Endometrial microvascular endothelial cells (primary cell): ENCODE measurements around the gene WNK4. TPM values are rescaled to one million over a fixed set of nuclear protein-coding genes. Genes with fewer than 3 reads are reported as not detected.

Experiments
- in situ Hi-C: cut with HindIII; loops from 2 replicates; pipeline ENCODE4 v1.10.0; 2017; ENCODE audit warnings: low sequenced_read_pairs, low pct_unique_long_range_greater_than_20kb; ENCODE audit errors: inconsistent ontology term
- total RNA-seq: library from RNA; depleted of rRNA; stranded (reverse); fragments of >200 nt; gene quantifications from one replicate; pipeline ENCODE4 v1.2.3, GENCODE V29; 2015; ENCODE audit errors: inconsistent ontology term

WNK4 gene
- total RNA-seq, 1 donor from 2014 or later = 6.5 TPM

DNA sequence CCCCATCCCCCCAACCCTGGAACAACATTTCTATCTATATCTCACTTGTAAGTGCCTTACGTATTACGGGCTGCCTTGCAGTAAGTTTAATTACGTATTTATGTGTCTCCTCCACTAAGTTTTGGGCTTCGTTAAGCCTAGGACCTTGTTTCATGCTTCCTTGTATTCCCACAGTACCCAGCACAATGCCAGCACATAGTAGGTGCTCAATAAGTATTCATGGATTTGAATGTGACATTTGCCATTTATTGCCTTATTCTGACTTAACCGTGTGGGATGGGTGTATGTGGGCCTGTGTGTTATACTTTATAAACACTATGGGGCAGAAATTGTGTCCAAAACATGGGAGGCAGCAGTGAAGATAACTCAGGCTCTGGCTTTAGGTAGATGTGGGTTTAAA is 12.1 kb downstream of the WNK4 start:
- in situ Hi-C loops = no loop called here

DNA sequence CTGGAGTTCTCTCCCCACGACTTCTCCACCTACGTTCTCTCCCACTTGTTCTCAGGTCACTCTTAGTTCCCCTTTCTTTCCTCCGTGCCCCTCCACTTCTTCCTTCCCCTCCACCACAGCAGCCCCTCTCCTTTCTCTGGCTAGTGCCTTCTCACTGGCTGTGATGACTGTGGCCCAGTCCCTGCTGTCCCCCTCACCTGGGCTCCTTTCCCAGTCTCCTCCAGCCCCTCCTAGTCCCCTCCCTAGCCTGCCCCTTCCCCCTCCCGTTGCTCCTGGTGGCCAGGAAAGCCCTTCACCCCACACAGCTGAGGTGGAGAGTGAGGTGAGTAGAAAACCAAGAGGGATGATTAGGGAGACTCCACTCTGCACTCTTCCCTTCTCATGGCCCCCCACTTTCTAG is 14.7 kb downstream of the WNK4 start:
- in situ Hi-C loops = no loop called here

DNA sequence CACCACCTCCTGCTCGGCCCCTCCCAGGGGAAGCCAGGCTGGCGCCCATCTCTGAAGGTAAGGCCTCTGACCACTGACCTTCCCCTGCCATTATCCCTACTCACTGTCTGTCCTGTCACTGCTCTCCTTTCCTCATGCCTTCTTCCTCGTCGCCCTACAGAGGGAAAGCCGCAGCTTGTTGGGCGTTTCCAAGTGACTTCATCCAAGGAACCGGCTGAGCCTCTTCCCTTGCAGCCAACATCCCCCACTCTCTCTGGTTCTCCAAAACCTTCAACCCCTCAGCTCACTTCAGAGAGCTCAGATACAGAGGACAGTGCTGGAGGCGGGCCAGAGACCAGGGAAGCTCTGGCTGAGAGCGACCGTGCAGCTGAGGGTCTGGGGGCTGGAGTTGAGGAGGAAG is 15.1 kb downstream of the WNK4 start:
- in situ Hi-C loops = no loop called here

DNA sequence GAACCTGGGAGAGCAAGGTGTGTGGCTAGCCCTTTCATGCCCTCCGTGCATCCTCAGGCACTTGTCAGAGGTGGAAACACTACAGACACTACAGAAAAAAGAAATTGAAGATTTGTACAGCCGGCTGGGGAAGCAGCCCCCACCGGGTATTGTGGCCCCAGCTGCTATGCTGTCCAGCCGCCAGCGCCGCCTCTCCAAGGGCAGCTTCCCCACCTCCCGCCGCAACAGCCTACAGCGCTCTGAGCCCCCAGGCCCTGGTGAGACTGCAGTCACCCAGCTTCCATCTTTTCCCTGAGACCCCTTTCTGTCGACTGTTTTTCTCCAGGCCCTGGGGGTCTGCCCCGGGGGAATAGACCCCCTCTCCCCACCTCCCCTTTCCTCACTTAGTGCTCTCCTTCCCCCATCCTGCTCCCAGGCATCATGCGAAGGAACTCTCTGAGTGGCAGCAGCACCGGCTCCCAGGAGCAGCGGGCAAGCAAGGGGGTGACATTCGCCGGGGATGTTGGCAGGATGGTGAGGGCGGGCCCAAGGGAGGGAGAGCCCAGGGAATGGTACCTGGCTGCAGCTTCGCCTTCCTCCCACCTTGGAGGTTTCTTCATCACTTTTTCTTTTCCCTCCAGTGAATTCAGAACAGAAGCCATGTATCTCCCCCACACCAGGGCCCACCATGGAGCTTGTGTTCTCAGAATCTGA is 15.8 kb downstream of the WNK4 start:
- in situ Hi-C loops = no loop called here

DNA sequence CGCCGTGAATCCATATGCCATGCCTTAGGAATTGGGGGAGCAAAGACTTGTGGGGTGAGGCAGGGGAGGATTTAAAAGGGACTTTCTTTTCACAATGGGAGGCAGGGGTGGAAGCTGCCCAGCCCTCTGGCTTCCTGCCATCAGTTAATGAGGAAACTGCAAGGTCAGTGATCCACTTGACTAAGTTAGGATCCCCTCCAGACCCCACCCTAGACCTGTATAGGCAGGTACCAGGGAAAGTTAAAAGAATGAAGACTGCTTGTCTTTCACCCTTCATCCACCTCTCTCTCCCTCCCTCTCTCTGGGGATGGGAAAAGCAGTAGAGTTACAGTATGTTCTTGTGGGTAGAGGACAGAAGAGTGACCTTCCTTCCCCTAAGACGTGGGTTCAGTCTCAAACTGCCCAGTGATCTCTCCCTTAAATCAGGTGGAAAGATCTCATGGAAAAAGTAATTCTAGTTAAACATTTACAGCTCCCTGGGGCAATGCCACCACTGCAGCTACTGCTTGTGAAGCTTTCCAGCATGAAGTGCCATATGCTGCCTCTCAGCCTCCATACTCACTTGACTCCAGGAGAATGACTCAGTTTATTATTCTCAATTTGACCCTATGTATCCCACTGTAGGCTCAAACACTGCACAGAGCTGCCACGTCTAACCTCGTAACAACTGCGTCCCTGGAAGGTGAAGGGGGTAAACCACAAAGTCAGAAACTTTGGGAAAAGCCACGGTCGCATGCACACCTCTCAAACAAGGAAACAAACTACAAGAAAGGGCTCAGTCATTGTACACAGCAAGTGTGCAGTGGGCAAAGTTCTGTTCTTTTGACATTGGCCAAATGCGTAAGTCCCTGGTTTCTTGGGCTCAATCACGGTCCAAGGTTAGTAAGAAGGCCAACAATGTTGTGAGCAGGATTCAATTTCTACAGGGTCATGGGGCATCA is 16.9 kb downstream of the WNK4 start:
- in situ Hi-C loops = no loop called here

DNA sequence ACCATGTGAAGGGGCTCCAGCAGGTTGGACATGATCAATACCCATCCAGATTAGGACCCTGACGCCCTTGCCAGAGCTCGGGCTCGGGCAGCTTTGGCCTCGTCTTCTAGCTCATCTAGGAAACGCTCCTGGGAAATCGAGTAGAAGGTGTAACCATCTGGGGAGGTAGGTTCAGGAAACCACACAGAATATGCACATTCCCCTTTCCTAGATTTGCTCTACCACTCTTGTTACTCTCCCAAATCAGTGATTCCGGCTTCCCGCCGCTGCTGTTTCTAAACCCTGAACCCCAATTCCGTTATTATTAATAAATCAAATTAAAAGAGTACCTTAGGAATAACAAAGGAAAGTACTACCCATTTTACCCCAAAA is 17.6 kb downstream of the WNK4 start:
- in situ Hi-C loops = no loop called here

DNA sequence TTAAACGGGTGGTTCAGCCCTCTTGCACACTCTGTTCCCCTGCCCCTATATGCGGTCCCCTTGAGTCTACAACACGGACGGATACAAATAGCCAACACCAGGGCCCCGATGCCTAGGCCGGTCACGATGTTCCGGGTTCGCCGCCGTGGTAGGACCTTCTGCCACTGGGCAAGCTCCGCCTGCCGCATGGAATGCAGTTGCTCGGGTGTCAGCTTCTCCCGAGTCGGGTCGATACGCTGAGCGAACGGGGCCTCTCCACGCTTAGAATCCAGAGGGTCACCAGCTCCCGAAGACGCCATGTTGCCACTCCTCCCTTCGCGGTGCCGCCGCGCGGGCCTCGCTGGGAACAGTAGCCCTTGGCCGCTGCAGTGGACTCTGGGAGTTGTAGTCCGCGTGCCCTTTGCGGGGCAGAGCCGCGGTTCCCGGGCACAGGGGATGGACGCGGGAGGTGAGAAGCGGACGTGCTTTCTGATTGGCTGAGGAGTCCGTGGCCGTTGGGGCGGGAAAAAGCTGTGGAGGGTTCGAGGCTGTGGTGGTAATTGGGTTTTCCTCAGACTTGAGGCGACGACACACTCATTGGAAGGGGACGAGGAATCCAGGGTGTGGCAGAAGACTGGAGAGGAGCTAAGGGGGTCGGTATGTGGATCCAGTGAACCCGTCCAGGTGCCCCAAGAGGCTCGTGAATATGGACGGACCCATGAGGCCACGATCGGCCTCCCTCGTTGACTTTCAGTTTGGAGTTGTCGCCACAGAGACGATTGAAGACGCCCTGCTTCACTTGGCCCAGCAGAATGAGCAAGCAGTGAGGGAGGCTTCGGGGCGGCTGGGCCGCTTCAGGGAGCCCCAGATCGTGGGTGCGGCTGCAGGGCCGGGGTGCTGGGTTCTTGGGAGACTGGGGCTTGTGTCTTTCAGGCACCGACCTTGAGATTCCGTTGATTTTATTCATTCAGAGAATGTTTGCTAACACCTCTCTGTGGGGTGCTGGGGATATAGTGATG is 18.3 kb downstream of the WNK4 start, which contains the start of the genes CNTD1 and COA3:
Gene CNTD1, plus strand, starts transcription at position 479 of the 998 bp plus-strand sequence. Its CDS starts 207 bp downstream, at position 686.
Gene COA3, minus strand, starts transcription at position 322 of the 998 bp plus-strand sequence. Its CDS starts 23 bp downstream, at position 299.
- in situ Hi-C loops = no loop called here

DNA sequence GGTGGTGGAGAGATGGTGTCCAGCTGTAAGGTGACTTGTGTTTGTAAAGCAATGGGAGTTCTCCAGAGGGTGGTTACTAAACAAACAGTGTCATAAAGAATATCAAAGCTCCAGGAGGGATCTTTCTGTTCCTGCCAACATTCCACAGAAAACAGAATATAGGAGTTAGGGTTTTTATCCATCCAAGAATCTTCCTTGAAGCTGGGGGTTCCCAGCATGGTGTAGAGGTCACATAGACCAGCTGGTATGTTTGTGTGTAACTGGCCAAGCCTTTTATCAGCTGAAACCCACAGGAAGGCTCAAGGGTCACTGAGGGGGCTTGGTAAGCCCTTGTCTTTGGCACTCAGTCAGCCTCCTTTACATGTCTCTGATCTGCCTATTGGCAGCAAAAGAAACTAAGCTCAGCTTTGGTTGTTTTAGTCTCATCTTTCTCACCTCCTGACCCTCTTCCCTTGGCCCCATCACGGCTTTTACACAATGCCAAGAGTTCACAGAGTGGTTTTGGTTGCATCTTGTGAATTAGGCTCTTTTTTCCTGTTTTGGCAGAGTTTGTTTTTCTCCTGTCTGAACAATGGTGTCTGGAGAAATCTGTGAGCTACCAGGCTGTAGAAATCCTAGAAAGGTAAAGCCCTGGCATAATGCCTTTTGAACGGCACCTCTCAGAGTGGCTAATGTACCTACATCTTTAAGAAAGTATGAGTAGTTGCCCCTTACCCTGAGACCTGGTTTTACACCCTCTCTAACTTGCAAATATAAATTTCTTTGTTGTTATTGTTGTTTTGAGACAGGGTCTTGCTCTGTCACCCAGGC is 22.9 kb downstream of the WNK4 start:
- in situ Hi-C loops = no loop called here

DNA sequence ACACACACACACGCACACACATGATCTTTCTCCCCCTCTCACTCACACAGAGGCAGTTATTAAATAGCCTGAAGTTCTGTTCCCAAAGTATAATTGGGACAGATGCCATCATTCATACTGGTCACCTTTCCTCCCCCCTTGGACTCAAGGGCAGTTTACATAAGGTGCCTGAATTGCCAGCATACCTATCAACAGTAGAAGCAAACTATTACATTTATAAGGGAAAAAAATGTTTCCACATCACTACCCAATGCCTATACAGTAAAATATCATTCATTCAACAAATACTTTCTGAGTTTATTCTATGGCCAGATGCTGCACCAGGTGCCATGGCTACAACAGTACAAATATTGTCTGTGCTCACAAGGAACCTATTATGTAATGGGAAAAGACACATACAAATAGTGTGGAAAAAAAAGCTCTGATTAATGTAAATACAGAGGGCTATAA is 24.5 kb downstream of the WNK4 start:
- in situ Hi-C loops = no loop called here

DNA sequence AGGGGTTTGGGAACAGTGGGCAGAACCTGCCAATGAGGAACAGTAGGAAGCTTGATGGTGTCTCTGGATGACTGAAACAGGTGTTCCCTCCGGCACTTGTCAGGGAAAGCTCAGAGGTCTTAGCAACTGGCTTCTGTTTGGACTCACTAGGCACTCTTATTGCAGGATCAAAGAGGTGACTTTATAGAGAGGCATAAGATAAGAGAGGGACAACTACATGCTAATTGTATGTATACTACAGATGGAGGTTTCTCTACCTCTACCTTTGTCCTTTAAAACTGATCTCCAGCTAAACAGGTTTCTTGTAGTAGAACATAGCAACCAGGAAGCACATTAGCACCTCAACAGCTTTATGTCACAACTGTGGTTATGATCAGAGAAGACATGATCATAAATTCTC is 25.8 kb downstream of the WNK4 start:
- in situ Hi-C loops = no loop called here

DNA sequence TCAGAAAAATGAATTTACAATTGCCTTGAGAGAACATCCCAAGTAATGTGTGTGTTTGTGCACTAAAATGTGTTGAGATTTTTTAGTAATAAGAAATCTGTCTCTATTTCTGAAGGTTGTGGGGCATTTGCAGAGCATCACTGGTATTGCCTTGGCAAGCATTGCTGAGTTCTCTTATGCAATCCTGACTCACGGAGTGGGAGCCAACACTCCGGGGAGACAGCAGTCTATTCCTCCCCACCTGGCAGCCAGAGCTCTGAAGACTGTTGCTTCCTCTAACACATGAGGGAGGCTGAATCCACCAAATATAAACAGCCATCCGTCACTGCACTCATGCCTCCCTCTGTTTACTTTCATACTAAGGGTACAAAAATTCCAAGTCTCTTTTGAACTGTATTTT is 28.8 kb downstream of the WNK4 start:
- in situ Hi-C loops = no loop called here

DNA sequence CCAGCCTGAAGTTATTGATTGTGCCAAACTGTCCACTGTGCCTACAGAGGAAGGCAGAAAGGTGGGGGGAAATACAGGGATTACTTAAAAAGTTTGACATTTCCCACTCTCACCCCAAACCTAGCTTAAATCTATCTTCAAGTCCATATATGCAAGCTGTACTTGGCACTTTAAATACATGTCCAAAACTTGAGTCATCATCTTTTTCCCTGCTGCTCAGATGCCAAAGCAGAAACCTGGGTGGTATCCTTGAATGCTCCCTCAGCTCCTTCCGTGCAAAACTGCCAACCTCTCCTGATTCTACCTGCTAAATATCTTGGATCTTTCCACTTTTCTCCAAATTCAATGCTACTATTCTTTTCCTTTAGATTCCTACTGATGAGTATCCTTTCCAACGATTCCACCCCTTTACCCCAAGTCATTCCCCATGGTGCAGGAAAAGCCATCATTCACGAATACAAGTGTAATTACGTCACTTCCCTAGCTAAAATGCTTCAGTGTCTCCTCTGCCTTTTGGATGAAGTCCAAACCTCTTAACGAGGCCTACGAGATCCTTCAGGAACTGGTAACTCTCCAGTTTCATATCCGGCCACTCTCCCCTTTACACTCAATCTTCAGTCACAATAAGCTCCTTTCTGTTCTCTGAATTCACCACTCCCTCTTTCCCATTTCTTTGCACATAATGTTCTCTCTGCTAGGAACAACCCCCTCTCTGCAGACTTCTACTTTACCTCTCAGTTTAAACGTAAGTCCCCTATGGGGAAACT is 34.4 kb downstream of the WNK4 start:
- in situ Hi-C loops = no loop called here

DNA sequence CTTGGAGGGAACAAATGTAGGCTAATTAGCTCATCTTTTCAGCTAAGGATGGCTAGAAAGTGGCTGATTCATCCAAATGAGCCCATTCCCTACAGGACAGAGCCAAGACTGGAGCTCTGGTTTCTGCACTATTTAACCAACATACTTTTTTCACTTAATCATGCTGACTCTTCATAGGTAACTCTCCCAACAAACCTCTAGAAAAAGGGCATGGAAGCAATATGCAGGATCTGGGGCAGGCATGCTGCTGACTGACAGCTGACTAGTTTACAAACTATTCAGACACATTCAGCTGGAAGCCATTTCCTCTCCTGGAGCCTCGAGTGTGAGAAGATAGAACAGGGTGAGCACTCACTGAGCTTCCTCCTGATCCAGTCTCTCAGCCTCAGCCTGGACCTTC is 37.5 kb downstream of the WNK4 start:
- in situ Hi-C loops = no loop called here

DNA sequence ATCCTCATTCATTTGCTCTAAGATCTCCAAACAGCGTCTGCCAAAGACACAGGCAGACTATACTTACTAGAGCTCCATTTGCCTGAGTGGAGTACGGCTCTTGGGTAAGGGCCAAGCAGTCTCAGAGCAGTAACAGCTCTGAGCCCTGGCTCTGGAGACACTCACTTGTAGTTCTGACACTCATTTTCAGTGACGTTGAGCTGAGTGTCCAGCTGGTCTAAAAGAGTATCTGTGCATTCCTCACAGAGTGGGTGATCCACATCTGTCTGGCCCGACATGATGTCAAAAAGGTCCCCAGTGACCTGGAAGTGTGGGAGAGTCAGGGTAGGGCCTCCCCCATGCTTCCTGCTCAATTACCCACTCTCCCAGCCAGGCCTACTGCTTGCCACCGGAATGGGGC is 38.0 kb downstream of the WNK4 start:
- in situ Hi-C loops = no loop called here

DNA sequence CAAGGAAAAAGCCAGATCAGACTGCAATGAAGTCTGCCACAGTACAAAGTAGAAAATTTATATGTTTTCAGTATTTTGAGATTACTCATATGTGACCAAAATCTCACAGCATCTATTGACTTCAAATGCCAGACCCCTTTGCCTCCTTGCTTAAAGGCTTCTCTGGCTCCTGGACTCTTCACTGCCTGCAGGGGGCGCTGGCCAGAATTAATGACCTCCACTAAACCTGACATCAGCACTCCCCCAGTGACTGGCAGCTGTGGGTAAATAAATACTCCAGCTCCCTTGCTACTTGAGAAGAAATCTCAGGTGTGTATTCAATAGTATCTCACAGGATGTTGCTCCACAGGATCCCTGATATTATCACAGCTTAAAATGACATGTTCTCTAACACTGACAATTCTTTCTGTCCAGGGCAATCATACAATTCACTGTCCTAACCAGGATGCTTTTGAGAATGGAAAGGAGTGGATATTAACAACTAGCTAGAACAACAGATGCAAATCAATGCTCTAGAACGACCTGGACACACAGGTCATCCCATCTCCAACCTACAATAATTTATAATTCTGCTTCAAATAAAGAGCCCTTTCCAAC is 39.6 kb downstream of the WNK4 start:
- in situ Hi-C loops = no loop called here

DNA sequence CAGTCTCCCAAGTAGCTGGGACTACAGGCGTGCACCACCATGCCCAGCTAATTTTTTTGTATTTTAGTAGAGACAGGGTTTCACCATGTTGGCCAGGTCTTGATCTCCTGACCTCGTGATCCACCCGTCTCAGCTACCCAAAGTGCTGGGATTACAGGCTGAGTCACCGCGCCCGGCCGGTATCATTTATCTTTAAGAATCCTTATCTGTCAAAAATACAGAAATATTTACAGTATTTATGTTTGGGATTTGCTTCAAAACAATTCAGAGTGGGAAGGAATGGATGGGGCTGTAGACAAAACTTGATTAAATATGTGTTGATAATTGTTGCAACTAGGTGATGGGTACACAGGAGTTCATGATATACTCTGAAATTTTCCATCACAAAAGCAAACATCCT is 40.8 kb downstream of the WNK4 start:
- in situ Hi-C loops = no loop called here

DNA sequence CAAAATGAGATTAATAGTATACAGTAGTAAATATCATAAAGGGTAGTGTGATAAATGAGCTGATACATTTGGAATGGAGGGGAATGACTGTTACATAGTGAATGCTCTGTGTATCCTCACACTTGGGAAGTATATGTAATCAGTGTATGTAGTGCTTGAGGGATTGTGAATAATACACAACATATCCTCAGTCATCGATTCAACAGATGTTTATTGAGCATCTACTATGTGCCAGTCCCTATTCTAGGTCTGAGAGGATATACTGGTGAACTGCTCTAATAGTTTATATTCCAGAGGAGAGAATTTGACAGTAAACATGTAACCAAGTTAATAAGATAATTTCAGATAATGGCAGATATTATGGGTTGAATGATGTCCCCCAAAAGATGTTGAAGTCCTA is 47.1 kb downstream of the WNK4 start:
- in situ Hi-C loops = no loop called here
